ENCODE measurements around the gene PSTPIP2. TPM values are rescaled to one million over a fixed set of nuclear protein-coding genes. Genes with fewer than 3 reads are reported as not detected.

The PSTPIP2 gene
- total and polyA plus RNA-seq, 2 of the 4 experiments (the other 2 are of a cell fraction), result 10.4 to 12.4 TPM

DNA sequence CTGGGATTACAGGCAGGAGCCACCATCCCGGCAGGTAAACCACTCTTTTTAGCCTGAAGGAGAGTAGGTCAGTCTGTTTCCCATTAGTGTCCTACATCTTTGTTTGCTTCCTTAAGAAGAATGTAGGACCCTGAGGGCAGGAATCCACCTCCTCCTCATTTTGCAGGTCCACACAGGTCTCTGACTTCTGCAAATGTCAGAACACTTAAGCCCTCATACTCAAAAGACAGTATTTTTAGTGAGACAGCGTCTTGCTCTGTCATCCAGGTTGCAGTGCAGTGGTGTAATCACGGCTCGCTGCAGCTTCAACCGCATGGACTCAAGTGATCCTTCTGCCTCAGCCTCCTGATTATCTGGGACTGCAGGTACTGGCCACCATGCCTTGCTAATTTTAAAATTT is 9.3 kb downstream of the PSTPIP2 start:
- H4K20me1 ChIP-seq (ENCODE audit: insufficient read depth, low read length), result peaks cover 5% of the 10 kb centered on the region
- no peaks in the 10 kb centered on the region for H3K9me3 ChIP-seq (ENCODE audit: control insufficient read depth, insufficient read depth, low read length)
- H3K9me1 ChIP-seq (ENCODE audit: insufficient read depth, low read length), result peaks cover 8% of the 10 kb centered on the region
- CTCF ChIA-PET, result no interaction called here
- no peak overlapping the region for H3K56ac ChIP-seq (ENCODE audit: extremely low read depth, insufficient read depth, low read length)
- DNase-seq (no peak), ATAC-seq (ENCODE audit: low read depth) (no peak)
- POLR2A ChIA-PET (ENCODE audit: unreplicated experiment), result no interaction called here
- no peak overlapping the region for H3K27ac ChIP-seq (ENCODE audit: insufficient read depth, low read length)
- H3K4me1 ChIP-seq (ENCODE audit: control insufficient read depth, insufficient read depth, low read length), result no peaks in the 10 kb centered on the region; the same call in 1 of the 2 replicates
- no peak overlapping the region for H4K91ac ChIP-seq (ENCODE audit: insufficient read depth, low read depth, low read length)
- peaks cover 16 to 35% of the 10 kb centered on the region in 2 experiments for H3K79me1 ChIP-seq (ENCODE audit: low read depth in 1 of 2, low read length in 2 of 2)
- H2BK15ac ChIP-seq (ENCODE audit: low read depth, low read length), result no peak overlapping the region
- no peak overlapping the region for H2AK5ac ChIP-seq (ENCODE audit: low read depth, low read length)
- no peak overlapping the region for H3K4ac ChIP-seq (ENCODE audit: low read depth, low read length)
- H2AFZ ChIP-seq (replicated peaks; ENCODE audit: low read length, poor library complexity), result no peak overlapping the region
- H3K36me3 ChIP-seq (ENCODE audit: control insufficient read depth, insufficient read depth, low read length), result no peaks in the 10 kb centered on the region
- no peaks in the 10 kb centered on the region for H3K27me3 ChIP-seq (ENCODE audit: control insufficient read depth, insufficient read depth, low read length)
- in situ Hi-C loops (cut with MboI; ENCODE audit: low sequenced_read_pairs) (no loop called here), dilution Hi-C loops (cut with HindIII; ENCODE audit: low sequenced_read_pairs, unreplicated experiment) (no loop called here), intact Hi-C loops (cut with micrococcal nuclease) (no loop called here)
- no peak overlapping the region for H2BK5ac ChIP-seq (ENCODE audit: low read depth, low read length, poor library complexity, severe bottlenecking)
- WGBS, 2 experiments (ENCODE audit: extremely low coverage in 2 of 2, insufficient read length in 1 of 2), result 100% methylated on average over 1 of the region's 5 CpGs; no CpG with 5 or more reads in 1 of the 2 experiments
- no peak overlapping the region for H2BK120ac ChIP-seq (ENCODE audit: low read depth, low read length)
- no peak for TF ChIP-seq POLR2A (IDR thresholded peaks at IDR 0.05; ENCODE audit: low read depth, low read length)
- TF ChIP-seq CTCF (conservative IDR thresholded peaks at IDR 0.05; ENCODE audit: low read depth, low read length), result no peak
- no peak for TF ChIP-seq MXI1 (IDR thresholded peaks at IDR 0.05; ENCODE audit: borderline replicate concordance, low read depth, low read length)
- TF ChIP-seq, protein P1, sequence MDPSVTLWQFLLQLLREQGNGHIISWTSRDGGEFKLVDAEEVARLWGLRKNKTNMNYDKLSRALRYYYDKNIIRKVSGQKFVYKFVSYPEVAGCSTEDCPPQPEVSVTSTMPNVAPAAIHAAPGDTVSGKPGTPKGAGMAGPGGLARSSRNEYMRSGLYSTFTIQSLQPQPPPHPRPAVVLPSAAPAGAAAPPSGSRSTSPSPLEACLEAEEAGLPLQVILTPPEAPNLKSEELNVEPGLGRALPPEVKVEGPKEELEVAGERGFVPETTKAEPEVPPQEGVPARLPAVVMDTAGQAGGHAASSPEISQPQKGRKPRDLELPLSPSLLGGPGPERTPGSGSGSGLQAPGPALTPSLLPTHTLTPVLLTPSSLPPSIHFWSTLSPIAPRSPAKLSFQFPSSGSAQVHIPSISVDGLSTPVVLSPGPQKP (IDR thresholded peaks at IDR 0.05; ENCODE audit: borderline replicate concordance, low read depth, low read length), result no peak
- no peak for TF ChIP-seq CHD1 (IDR thresholded peaks at IDR 0.05; ENCODE audit: low read depth, low read length)
- TF ChIP-seq SMC3 (IDR thresholded peaks at IDR 0.05; ENCODE audit: low read depth, low read length), result no peak
- no peak for TF ChIP-seq MAFK (IDR thresholded peaks at IDR 0.05; ENCODE audit: low read depth, low read length)
- no peak for TF ChIP-seq USF2 (IDR thresholded peaks at IDR 0.05; ENCODE audit: low read depth, low read length)
- TF ChIP-seq FOS (IDR thresholded peaks at IDR 0.05; ENCODE audit: low read depth, low read length), result no peak
- no peak for TF ChIP-seq RFX5 (IDR thresholded peaks at IDR 0.05; ENCODE audit: low read depth, low read length)
- TF ChIP-seq NFE2L2 (IDR thresholded peaks at IDR 0.05; ENCODE audit: low read depth, low read length), result no peak
- no peak for TF ChIP-seq BHLHE40 (IDR thresholded peaks at IDR 0.05; ENCODE audit: low read depth, low read length)
- no peak for TF ChIP-seq CEBPB (IDR thresholded peaks at IDR 0.05; ENCODE audit: low read depth, low read length)
- TF ChIP-seq MAZ (IDR thresholded peaks at IDR 0.05; ENCODE audit: borderline replicate concordance, low read depth, low read length), result no peak
- no peak for TF ChIP-seq RAD21 (IDR thresholded peaks at IDR 0.05; ENCODE audit: low read length)
- no peak for TF ChIP-seq RCOR1 (IDR thresholded peaks at IDR 0.05; ENCODE audit: insufficient replicate concordance, low read length)
- no peak overlapping the region for H3K23ac ChIP-seq (ENCODE audit: low read depth, low read length)
- no peak overlapping the region for H2AK9ac ChIP-seq (replicated peaks; ENCODE audit: low read depth, low read length, poor library complexity)
- H3K9ac ChIP-seq (ENCODE audit: low read depth, low read length), result no peak overlapping the region
- no TSS peak for BruUV-seq (replicated peaks)
- H3K14ac ChIP-seq (replicated peaks; ENCODE audit: low read depth, low read length), result no peak overlapping the region
- no peak overlapping the region for H2BK20ac ChIP-seq (ENCODE audit: low read depth, low read length)
- no peak overlapping the region for H4K5ac ChIP-seq (ENCODE audit: low read depth, low read length)
- no peak overlapping the region for H3K4me3 ChIP-seq (ENCODE audit: insufficient read depth, low read depth, low read length)
- H4K8ac ChIP-seq (ENCODE audit: low read depth in 2 of 2, low read length in 2 of 2), result no peak overlapping the region
- H3K18ac ChIP-seq (ENCODE audit: low read depth, low read length), result no peak overlapping the region
- H3K4me2 ChIP-seq (ENCODE audit: low read depth, low read length), result no peak overlapping the region

Data from IMR-90 (cell line).